Measurements from ENCODE around the gene CEP112.

DNA sequence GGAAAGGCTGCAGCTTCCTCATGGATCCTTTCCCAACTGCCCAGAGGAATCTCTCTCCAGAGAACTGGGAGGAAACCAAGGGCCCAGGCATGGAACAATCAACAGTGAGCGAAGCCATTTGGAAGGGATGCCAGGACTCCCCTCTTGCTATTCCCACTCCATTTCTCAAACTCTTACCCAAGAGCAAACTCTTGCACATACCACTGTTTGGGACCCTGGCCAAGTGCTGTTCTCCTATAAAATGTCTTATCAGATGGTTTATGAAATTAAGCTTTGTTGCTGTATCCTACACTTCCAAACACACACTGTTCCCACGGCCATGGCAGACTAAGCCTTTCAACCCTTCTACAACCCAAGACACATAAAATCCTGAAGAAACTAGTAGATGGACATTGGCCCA is 582.2 kb downstream of the CEP112 start:
- TF ChIP-seq, protein P1, sequence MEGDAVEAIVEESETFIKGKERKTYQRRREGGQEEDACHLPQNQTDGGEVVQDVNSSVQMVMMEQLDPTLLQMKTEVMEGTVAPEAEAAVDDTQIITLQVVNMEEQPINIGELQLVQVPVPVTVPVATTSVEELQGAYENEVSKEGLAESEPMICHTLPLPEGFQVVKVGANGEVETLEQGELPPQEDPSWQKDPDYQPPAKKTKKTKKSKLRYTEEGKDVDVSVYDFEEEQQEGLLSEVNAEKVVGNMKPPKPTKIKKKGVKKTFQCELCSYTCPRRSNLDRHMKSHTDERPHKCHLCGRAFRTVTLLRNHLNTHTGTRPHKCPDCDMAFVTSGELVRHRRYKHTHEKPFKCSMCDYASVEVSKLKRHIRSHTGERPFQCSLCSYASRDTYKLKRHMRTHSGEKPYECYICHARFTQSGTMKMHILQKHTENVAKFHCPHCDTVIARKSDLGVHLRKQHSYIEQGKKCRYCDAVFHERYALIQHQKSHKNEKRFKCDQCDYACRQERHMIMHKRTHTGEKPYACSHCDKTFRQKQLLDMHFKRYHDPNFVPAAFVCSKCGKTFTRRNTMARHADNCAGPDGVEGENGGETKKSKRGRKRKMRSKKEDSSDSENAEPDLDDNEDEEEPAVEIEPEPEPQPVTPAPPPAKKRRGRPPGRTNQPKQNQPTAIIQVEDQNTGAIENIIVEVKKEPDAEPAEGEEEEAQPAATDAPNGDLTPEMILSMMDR (IDR thresholded peaks at IDR 0.05; ENCODE audit: control extremely low read depth in 1 of 3, insufficient read depth in 1 of 3, low read depth in 1 of 3, low read length in 3 of 3), result no peak
- TF ChIP-seq EP300 (IDR thresholded peaks at IDR 0.05; ENCODE audit: borderline replicate concordance in 1 of 2, low read depth in 2 of 2, low read length in 2 of 2) (no peak), YY1 (IDR thresholded peaks at IDR 0.05; ENCODE audit: low read depth, low read length) (no peak), POLR2AphosphoS5 (IDR thresholded peaks at IDR 0.05; ENCODE audit: low read depth, low read length) (no peak), CBX8 (IDR thresholded peaks at IDR 0.05; ENCODE audit: borderline replicate concordance, low read depth, low read length) (no peak), POLR2A (IDR thresholded peaks at IDR 0.05; ENCODE audit: control extremely low read depth in 1 of 2, low read depth in 2 of 2, low read length in 2 of 2) (no peak), RAD21 (IDR thresholded peaks at IDR 0.05 in 1 of 2, conservative IDR thresholded peaks at IDR 0.05 in 1 of 2; ENCODE audit: low read depth in 2 of 2, low read length in 2 of 2) (no peak), EGR1 (IDR thresholded peaks at IDR 0.05; ENCODE audit: borderline replicate concordance, low read depth, low read length) (no peak), RNF2 (IDR thresholded peaks at IDR 0.05; ENCODE audit: borderline replicate concordance, low read depth, low read length, missing control alignments, poor library complexity, severe bottlenecking) (no peak)

Data from H1 (cell line).